Measurements from ENCODE around the gene FOXK2.

GRCh38 chr17:82497483-82498405, 21.8 kb upstream of the FOXK2 start:
- TF ChIP-seq CTCF (IDR thresholded peaks at IDR 0.05) (no peak), POLR2A (IDR thresholded peaks at IDR 0.05) (no peak)
